ENCODE measurements around the gene C3. TPM values are rescaled to one million over a fixed set of nuclear protein-coding genes. Genes with fewer than 3 reads are reported as not detected.

The C3 gene
- total RNA-seq, 6 experiments from 2014 or later: 0.82 to 1.5 (median 1.2) TPM

GRCh38 chr19:6730941-6731670 is 10.7 kb upstream of the C3 start:
- no peak overlapping the region for H3K27ac Mint-ChIP-seq
- H3K4me3 Mint-ChIP-seq: no peak overlapping the region
- peaks cover 4% of the 10 kb centered on the region for H3K4me1 Mint-ChIP-seq (ENCODE audit: low read depth)
- no peak for DNase-seq
- H3K36me3 Mint-ChIP-seq (ENCODE audit: low read depth): peaks cover 13% of the 10 kb centered on the region
- no peaks in the 10 kb centered on the region for H3K9me3 Mint-ChIP-seq
- no peaks in the 10 kb centered on the region; the same call in 1 of the 2 replicates for H3K27me3 Mint-ChIP-seq (ENCODE audit: insufficient read depth)
- TF ChIP-seq, protein P1, sequence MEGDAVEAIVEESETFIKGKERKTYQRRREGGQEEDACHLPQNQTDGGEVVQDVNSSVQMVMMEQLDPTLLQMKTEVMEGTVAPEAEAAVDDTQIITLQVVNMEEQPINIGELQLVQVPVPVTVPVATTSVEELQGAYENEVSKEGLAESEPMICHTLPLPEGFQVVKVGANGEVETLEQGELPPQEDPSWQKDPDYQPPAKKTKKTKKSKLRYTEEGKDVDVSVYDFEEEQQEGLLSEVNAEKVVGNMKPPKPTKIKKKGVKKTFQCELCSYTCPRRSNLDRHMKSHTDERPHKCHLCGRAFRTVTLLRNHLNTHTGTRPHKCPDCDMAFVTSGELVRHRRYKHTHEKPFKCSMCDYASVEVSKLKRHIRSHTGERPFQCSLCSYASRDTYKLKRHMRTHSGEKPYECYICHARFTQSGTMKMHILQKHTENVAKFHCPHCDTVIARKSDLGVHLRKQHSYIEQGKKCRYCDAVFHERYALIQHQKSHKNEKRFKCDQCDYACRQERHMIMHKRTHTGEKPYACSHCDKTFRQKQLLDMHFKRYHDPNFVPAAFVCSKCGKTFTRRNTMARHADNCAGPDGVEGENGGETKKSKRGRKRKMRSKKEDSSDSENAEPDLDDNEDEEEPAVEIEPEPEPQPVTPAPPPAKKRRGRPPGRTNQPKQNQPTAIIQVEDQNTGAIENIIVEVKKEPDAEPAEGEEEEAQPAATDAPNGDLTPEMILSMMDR (IDR thresholded peaks at IDR 0.05): no peak

DNA sequence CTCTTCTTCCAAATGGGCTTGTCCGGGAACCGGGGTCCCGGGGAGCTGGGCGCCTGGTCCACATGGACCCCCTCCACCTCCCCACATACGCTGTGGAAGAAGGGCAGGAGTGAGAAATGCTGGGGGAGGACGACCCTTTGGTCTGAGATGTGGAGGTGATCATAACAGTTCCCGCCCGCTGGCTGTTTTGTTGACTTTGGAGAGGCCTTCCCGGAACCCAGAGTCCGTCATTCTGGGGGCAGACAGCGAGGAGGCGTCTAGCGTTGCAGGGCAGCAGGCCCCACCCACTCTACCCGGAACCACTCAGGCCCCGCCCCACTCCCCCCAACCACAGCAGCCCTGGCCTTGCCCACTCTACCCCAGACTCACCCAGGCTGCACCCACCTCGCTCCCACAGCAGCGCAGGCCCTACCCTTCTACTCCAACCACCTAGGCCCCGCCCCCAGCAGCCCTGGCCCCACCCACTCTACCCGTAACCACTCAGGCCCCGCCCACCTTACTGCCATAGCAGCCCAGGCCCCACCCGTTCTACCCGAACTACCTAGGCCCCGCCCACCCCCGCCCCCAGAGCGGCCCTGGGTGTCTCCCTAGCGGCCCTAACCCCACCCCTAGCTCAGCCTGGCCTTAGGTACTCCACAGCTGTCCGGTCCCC is 9.8 kb upstream of the C3 start:
- H3K4me3 Mint-ChIP-seq: no peak overlapping the region
- no peaks in the 10 kb centered on the region for H3K9me3 Mint-ChIP-seq
- DNase-seq: no peak
- no peaks in the 10 kb centered on the region for H3K4me1 Mint-ChIP-seq (ENCODE audit: low read depth)
- H3K27me3 Mint-ChIP-seq (ENCODE audit: insufficient read depth): no peaks in the 10 kb centered on the region; the same call in 1 of the 2 replicates
- TF ChIP-seq, protein P1 (IDR thresholded peaks at IDR 0.05): no peak
- H3K36me3 Mint-ChIP-seq (ENCODE audit: low read depth): peaks cover 13% of the 10 kb centered on the region
- H3K27ac Mint-ChIP-seq: no peak overlapping the region

- no peak overlapping the region for H3K27ac Mint-ChIP-seq
- DNase-seq: no peak
- no peaks in the 10 kb centered on the region for H3K4me1 Mint-ChIP-seq (ENCODE audit: low read depth)
- H3K9me3 Mint-ChIP-seq: no peaks in the 10 kb centered on the region
- H3K27me3 Mint-ChIP-seq (ENCODE audit: insufficient read depth): peaks cover 2% of the 10 kb centered on the region; the same call in 1 of the 2 replicates
- H3K36me3 Mint-ChIP-seq (ENCODE audit: low read depth): peaks cover 13% of the 10 kb centered on the region
- no peak overlapping the region for H3K4me3 Mint-ChIP-seq
- TF ChIP-seq, protein P1 (IDR thresholded peaks at IDR 0.05): no peak
Observed at GRCh38 chr19:6729573-6730152, 9.2 kb upstream of the C3 start.

GRCh38 chr19:6728346-6728745 is 7.9 kb upstream of the C3 start:
- Mint-ChIP-seq H3K4me1 (ENCODE audit: low read depth) (peaks cover 6% of the 10 kb centered on the region), H3K36me3 (ENCODE audit: low read depth) (peaks cover 13% of the 10 kb centered on the region), H3K4me3 (no peak overlapping the region), H3K27ac (no peak overlapping the region), H3K27me3 (ENCODE audit: insufficient read depth) (peaks cover 5% of the 10 kb centered on the region), H3K9me3 (no peaks in the 10 kb centered on the region)
- TF ChIP-seq, protein P1 (IDR thresholded peaks at IDR 0.05): no peak
- DNase-seq: no peak

- no peak overlapping the region for H3K27ac Mint-ChIP-seq
Observed at GRCh38 chr19:6725513-6726231, 5.2 kb upstream of the C3 start.

More at GRCh38 chr19:6725513-6726231, 5.2 kb upstream of the C3 start:
- Mint-ChIP-seq H3K27me3 (ENCODE audit: insufficient read depth) (peaks cover 15% of the 10 kb centered on the region), H3K4me3 (no peak overlapping the region), H3K9me3 (no peaks in the 10 kb centered on the region), H3K4me1 (ENCODE audit: low read depth) (peaks cover 18% of the 10 kb centered on the region), H3K36me3 (ENCODE audit: low read depth) (peaks cover 6% of the 10 kb centered on the region; the same call in 1 of the 2 replicates)
- DNase-seq: no peak
- TF ChIP-seq, protein P1 (IDR thresholded peaks at IDR 0.05): no peak

All from HFFc6 (cell line).